NCI-H774 (cell line): Measurements from ENCODE around the gene PLEKHO2.
A peak's percentile ranks its signal among the peaks of the same experiment; 100 is the strongest.
"Not testable (repeated sequence)": the region's sequence is repeated elsewhere in the genome, so short reads cannot be mapped to it uniquely, and the experiment has no call there.

Source experiments
- DNase-seq: peaks from one replicate; lab custom pipeline; 2025; lab: John Stamatoyannopoulos, UW

PLEKHO2 gene, protein sequence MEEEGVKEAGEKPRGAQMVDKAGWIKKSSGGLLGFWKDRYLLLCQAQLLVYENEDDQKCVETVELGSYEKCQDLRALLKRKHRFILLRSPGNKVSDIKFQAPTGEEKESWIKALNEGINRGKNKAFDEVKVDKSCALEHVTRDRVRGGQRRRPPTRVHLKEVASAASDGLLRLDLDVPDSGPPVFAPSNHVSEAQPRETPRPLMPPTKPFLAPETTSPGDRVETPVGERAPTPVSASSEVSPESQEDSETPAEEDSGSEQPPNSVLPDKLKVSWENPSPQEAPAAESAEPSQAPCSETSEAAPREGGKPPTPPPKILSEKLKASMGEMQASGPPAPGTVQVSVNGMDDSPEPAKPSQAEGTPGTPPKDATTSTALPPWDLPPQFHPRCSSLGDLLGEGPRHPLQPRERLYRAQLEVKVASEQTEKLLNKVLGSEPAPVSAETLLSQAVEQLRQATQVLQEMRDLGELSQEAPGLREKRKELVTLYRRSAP

GRCh38 chr15:64841344-64842095 lies at the start of gene PLEKHO2:
TSS of gene PLEKHO2 (plus strand) at chr15:64841915. CDS start at chr15:64842017, 102 bp downstream.
- peak; percentile 84 for DNase-seq

- no peak for DNase-seq
Observed at GRCh38 chr15:64792282-64792681, 49.4 kb upstream of the PLEKHO2 start.

DNA sequence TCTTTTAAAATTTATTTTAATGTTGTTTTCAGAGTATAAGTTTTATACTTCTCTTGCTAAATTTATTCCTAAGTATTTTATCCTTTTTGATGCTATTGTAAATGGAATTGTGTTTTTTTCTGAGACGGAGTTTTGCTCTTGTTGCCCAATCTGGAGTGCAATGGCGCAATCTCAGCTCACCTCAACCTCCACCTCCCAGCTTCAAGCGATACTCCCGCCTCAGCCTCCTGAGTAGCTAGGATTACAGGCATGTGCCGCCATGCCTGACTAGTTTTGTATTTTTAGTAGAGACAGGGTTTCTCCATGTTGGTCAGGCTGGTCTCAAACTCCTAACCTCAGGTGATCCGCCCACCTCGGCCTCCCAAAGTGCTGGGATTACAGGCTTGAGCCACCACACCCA lies 46.4 kb upstream of the PLEKHO2 start:
- not testable (repeated sequence) for DNase-seq

GRCh38 chr15:64795921-64796320 lies 45.8 kb upstream of the PLEKHO2 start:
- DNase-seq = not testable (repeated sequence)

DNA sequence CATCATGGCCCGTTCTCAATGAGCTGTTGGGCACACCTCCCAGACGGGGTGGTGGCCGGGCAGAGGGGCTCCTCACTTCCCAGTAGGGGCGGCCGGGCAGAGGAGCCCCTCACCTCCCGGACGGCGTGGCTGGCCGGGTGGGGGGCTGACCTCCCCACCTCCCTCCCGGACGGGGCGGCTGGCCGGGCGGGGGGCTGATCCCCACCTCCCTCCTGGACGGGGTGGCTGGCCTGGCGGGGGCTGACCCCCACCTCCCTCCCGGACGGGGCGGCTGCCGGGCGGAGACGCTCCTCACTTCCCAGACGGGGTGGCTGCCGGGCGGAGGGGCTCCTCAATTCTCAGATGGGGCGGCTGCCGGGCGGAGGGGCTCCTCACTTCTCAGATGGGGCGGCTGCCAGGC lies 42.8 kb upstream of the PLEKHO2 start:
- DNase-seq = not testable (repeated sequence)

GRCh38 chr15:64800476-64800875 lies 41.2 kb upstream of the PLEKHO2 start:
- no peak for DNase-seq

GRCh38 chr15:64803526-64803925 lies 38.2 kb upstream of the PLEKHO2 start:
- DNase-seq = no peak

DNA sequence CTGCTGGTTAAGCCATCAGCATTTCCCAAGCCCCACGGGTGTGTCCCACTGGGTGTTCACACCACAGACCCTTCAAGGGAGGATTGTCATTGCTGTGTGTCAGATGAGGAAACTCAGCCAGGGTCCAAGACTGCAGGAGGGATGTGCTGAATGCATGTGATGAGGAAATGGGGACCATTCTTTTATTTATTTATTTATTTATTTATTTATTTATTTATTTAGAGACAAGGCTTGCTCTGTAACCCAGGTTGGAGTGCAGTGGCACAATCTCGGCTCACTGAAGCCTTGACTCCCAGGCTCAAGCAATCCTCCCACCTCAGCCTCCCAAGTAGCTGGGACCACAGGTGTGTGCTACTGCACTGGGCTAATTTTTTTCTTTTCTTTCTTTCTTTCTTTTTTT lies 37.1 kb upstream of the PLEKHO2 start:
- no peak for DNase-seq

- DNase-seq = no peak
Observed at GRCh38 chr15:64806509-64806908, 35.2 kb upstream of the PLEKHO2 start.

DNA sequence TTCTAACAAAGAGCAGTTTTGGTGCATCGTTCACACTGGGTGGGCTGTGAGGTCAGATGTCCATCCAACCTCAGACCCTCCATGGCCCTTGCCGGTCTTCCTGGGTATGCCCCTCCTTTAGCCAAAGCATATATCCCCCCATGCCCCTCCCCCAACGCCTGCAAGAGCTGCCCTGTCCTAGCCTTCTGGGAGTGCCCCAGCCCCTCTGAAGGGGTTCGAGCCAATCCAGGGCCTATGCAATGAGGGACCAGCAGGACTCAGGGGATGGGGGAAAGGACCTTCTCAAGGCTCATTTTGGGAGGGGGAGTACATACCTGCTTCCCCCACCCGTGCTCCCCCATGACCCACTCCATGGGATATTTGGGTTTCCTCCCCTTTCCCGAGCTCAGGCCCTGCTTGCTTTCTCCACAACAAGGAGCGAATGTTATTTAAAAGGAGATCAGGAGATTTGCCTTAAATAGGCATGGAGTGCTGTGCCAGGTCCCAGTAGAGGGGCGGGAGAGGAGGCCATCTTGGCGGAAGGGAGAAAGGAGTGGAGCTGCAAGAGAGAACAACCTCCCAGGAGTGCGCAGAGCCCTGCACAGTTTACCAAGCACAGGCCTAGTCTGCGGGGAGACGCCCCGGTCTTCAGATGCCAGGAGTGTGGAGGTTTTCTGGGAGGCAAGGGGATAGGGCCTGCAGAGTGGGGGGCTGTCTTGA lies 34.5 kb upstream of the PLEKHO2 start:
- DNase-seq = no peak

- DNase-seq = no peak
Observed at GRCh38 chr15:64807751-64808222, 33.9 kb upstream of the PLEKHO2 start.

DNA sequence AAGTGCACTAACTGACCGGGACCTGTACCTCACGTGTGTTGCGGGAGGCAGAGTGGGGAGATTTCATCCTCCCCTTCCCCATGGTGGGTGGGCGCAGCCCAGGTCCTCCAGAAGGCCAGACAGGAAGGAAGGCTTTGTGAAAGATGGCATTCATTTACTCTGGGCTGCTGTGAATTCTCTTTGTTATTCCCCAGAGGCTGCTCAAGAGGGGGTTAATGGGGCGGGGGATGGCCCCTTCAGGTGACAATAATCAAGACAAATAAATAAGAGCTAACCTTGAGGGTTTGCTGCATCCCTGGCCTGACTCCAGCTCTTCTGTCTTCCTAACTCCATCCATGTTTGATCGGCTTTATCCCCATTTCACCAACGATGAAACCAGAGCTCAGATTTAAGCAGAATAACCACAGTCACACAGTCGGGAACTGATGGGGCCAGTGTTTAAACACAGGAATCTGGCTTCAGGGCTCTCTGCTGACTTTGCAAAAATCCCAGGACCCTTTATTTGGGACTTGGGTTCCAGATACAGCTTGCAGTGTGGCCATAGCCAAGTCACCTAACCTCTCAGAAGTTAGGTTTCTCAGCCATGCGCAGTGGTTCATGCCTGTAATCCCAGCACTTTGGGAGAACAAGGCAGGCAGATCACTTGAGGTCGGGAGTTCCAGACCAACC lies 32.8 kb upstream of the PLEKHO2 start:
- DNase-seq = no peak

GRCh38 chr15:64809649-64810496 lies 31.8 kb upstream of the PLEKHO2 start:
- peak; percentile 54 for DNase-seq

DNA sequence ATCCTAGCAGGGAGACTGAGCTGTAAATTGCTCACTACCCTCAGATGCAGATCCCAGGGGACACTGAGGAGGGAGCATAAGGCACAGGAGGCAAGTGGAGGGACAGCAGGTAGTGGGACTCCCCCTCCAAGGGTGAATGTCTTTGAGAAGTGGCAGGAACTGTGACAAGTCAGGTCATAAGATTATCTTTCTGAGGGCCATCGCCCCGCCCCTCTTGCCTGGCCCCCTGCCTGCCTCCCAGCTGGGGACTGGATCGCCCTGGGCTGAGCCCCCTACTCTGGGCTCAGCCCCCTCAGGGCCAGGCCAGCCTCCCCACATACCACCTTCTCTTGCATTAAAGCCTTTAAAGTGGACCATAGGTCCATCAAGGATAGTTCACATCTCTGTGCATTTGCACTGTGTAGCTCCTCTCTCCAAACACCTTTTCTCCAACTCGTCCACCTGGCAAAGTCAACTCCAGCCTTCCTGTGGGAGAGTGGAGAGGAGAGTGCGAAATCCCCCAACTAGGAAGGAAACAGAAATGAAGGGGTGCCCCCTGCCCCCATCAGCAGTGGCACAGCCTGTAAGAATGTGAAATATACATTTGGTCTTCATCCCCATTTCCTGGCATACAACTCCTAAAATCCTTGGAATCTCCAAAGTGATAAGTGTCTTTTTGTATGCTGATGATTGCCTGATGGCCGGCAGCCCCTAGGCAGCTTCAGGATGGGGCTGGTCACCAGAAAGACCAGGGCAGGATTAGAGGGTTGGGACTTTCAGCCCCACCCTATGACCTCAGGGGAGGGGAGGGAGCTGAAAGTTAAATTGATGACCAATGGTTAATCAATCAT lies 31.0 kb upstream of the PLEKHO2 start:
- DNase-seq = no peak

- DNase-seq = no peak
Observed at GRCh38 chr15:64813075-64813474, 28.6 kb upstream of the PLEKHO2 start.

DNA sequence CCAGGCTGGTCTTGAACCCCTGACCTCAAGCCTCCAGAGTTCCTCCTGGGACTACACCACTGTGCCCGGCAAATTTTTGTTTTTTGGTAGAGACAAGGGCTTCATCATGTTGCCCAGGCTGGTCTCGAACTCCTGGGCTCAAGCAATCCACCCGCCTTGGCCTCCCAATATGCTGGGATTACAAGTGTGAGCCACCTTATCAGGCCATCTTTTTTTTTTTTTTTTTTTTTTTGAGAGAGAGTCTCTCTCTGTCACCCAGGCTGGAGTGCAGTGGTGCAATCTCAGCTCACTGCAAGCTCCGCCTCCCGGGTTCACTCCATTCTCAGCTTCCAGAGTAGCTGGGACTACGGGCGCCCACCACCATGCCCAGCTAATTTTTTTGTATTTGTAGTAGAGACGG lies 27.4 kb upstream of the PLEKHO2 start:
- DNase-seq = not testable (repeated sequence)

- not testable (repeated sequence) for DNase-seq
Observed at GRCh38 chr15:64814965-64815364, 26.8 kb upstream of the PLEKHO2 start.

- no peak for DNase-seq
Observed at GRCh38 chr15:64816452-64816851, 25.3 kb upstream of the PLEKHO2 start.

- DNase-seq = no peak
Observed at GRCh38 chr15:64824929-64825430, 16.7 kb upstream of the PLEKHO2 start.
